Kidney (tissue), 14 donors: ENCODE data around the gene ARMH3. TPM values are rescaled to one million over a fixed set of nuclear protein-coding genes. Genes with fewer than 3 reads are reported as not detected.

Experiments used
- DNase-seq, 5 donors: peaks; one replicate each; pipeline ENCODE4 v3.0.0-alpha.2; 2013 to 2020
- FAIRE-seq: peaks from 2 replicates; lab custom pipeline; 2012; peaks lifted over from hg19 to GRCh38; lab: Jason Lieb, UNC
- H3K27ac ChIP-seq, 2 donors: one replicate each; pipeline ENCODE4 v1.7.0; 2013; ENCODE audit warnings: low read depth in 2 of 2, low read length in 2 of 2, inconsistent platforms in 1 of 2
- H3K27me3 ChIP-seq: one replicate; pipeline ENCODE4 v1.7.1; 2013; ENCODE audit warnings: low read length, inconsistent platforms; ENCODE audit not compliant: control insufficient read depth, insufficient read depth
- H3K36me3 ChIP-seq, 3 donors: one replicate each; pipeline versions ENCODE4 v1.7.0 to v1.7.1; 2013; ENCODE audit warnings: low read length in 3 of 3, control low read depth in 1 of 3, inconsistent platforms in 1 of 3; ENCODE audit not compliant: insufficient read depth in 3 of 3, control insufficient read depth in 2 of 3
- H3K4me1 ChIP-seq, 3 donors: one replicate each; pipeline versions ENCODE4 v1.7.0 to v1.7.1; 2013; ENCODE audit warnings: low read length in 3 of 3, inconsistent platforms in 1 of 3, low read depth in 1 of 3; ENCODE audit not compliant: control insufficient read depth in 2 of 3, insufficient read depth in 2 of 3
- H3K4me3 ChIP-seq, 3 donors: one replicate each; pipeline versions ENCODE4 v1.7.0 to v1.8.1; 2013; ENCODE audit warnings: low read length in 3 of 3, control low read depth in 1 of 3, inconsistent platforms in 1 of 3
- H3K9ac ChIP-seq, 3 donors: one replicate each; pipeline versions ENCODE4 v1.7.0 to v1.7.1; 2013; ENCODE audit warnings: low read length in 3 of 3, control low read depth in 1 of 3, inconsistent platforms in 1 of 3
- H3K9me3 ChIP-seq, 3 donors: one replicate each; pipeline versions ENCODE4 v1.7.0 to v1.7.1; 2013; ENCODE audit warnings: low read length in 3 of 3, control low read depth in 1 of 3, inconsistent platforms in 1 of 3; ENCODE audit not compliant: control insufficient read depth in 2 of 3, insufficient read depth in 1 of 3
- CTCF ChIP-seq: IDR thresholded peaks from 3 replicates; pipeline ENCODE4 v1.5.1; 2012; ENCODE audit warnings: mild to moderate bottlenecking, moderate library complexity, borderline replicate concordance; ENCODE audit not compliant: insufficient read depth; ENCODE audit errors: extremely low read depth
- intact Hi-C: fragments of 100-400 bp; cut with DNase I; formaldehyde crosslinking; loops from one replicate; pipeline ENCODE4 v1.11.1; 2022
- polyA plus RNA-seq: library from polyadenylated mRNA; stranded (reverse); fragments of 350-450 nt; fragmentation: Illumina TruSeq; extraction: RNeasy Lipid Tissue Mini Kit (QIAGEN cat#74804); gene quantifications from one replicate; pipeline ENCODE4 v1.2.3, GENCODE V29; 2014; ENCODE audit warnings: low read depth, low replicate concordance; ENCODE audit not compliant: insufficient read depth
- total RNA-seq: library from RNA; stranded (reverse); fragmentation: NEBNext Ultra II Directional; extraction: Animal tissue kit (Norgen Biotek cat#: 25700); gene quantifications from one replicate; pipeline ENCODE4 v1.2.1, GENCODE V29; 2021
- donor health status: control.
- donor health status: control.
- donor health status: control.
- donor health status: control.
- donor health status: control.
- donor health status: DM: yes; HTN: yes; CAD: no.
- donor health status: Normal renal cell carcinoma (clear cell type).

The ARMH3 gene
- total and polyA plus RNA-seq, 2 donors from 2014 or later = 14.0 to 26.1 TPM

GRCh38 chr10:101824736-101825135 is 231.2 kb downstream of the ARMH3 start:
- no peaks in the 10 kb centered on the region for H3K4me1 ChIP-seq
- no peak for TF ChIP-seq CTCF
- no peaks in the 10 kb centered on the region for H3K27me3 ChIP-seq
- no peak overlapping the region for H3K27ac ChIP-seq
- DNase-seq = no peak
- intact Hi-C loops = no loop called here
- no peaks in the 10 kb centered on the region for H3K9me3 ChIP-seq
- no peak for FAIRE-seq
- peaks cover 0 to 2% (median 0%) of the 10 kb centered on the region in 3 donors for H3K36me3 ChIP-seq
- no peak overlapping the region for H3K4me3 ChIP-seq
- H3K9ac ChIP-seq = no peak overlapping the region

DNA sequence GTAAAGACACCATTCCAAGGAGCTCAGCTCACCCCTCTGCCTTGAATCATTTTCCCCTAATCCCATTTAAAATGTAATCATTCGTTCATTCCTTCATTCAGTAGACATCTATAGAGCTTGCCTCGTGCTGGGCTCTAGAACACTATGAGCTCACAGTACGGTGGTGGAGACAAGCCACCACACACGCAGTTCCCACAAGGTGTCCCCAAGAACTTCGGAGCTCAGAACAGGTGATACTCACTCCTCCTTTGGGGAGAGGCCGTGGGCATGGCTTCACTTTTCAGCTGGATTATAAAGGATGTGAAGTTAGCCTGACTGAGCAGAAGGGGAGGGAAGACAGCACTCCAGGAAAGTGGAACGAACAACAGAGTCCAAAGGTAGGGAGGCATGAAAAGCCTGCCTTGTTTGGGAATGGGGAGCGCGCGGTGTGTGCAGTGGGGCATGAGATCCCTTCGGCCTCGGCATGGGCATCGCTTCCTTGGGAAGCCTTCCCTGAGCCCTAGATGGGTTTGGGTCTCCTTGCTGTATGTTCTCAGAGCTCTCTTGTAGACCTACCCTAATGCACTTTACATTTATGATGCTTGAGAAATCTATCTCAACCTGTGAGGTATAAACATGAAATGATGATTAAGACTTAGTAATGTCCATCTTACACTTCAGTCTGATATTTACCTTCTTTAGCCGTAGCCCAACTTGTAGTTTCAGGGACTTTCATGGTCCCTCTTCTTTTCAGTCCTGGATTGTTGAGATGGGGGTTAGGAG is 236.9 kb downstream of the ARMH3 start:
- H3K27me3 ChIP-seq = no peaks in the 10 kb centered on the region
- no peaks in the 10 kb centered on the region for H3K36me3 ChIP-seq
- DNase-seq (peak in 4 of 5 donors; percentile 55 to 75 (median 72)), FAIRE-seq (no peak)
- H3K4me3 ChIP-seq = peak overlapping the region; percentile 92 to 99 (median 93)
- H3K4me1 ChIP-seq = peaks cover 3 to 11% (median 10%) of the 10 kb centered on the region in 3 donors
- TF ChIP-seq CTCF = no peak
- H3K9me3 ChIP-seq = no peaks in the 10 kb centered on the region
- peak overlapping the region; percentile 82 to 96 for H3K27ac ChIP-seq
- intact Hi-C loops = no loop called here
- H3K9ac ChIP-seq = peak overlapping the region; percentile 74 to 98 (median 93)

DNA sequence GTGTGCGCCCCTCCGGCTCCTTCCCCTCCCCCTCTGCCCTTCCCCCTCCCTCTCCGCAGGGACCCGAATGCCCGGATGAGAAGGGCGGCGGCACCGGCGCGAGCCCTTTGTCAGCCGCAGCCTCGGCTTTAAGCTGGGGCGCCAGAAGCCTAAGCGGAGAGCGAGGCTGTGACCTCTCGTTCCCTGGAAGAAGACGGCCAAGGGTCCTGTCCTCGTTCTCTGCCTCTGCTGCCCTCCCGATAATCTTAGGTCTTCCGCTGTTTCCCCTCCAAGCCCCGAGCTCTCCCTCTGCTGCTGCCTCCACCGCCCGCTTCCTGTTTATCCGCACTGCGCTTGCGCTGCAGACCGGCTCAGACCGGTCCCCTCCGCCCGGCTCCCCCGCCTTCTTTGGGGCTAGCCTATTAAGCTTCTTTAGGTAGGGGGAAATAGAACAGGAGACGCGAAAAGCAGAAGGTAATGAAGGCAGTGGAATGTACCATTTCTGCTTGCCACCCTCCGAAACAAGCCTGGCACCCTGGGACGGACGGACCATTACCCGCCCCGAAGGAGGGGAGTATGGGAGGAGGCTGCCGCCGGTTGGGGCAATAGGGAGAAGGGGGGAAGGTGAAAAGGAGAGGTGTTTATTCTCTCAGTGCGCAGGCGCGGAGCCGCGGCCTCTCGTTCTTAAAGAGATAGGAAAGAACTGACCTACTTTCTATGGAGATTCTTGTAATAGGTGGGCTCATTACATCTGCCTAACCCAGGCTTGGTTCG is 237.7 kb downstream of the ARMH3 start, which contains the start of gene OGA:
Gene OGA (minus strand): TSS at position 326 of the 753 bp plus-strand sequence. CDS start 422 bp downstream, outside the sequence.
- no peaks in the 10 kb centered on the region for H3K36me3 ChIP-seq
- DNase-seq = peak; percentile 99
- intact Hi-C loops = no loop called here
- peak; percentile 0 for TF ChIP-seq CTCF
- no peaks in the 10 kb centered on the region for H3K27me3 ChIP-seq
- peak within 1 kb of the TSS; percentile 93 to 96 for H3K27ac ChIP-seq
- FAIRE-seq = peak; percentile 88
- peaks cover 3 to 14% (median 12%) of the 10 kb centered on the region in 3 donors for H3K4me1 ChIP-seq
- peak within 1 kb of the TSS; percentile 92 to 99 (median 93) for H3K4me3 ChIP-seq
- H3K9ac ChIP-seq = peak within 1 kb of the TSS; percentile 74 to 98 (median 93)
- no peaks in the 10 kb centered on the region for H3K9me3 ChIP-seq
